Measurements from ENCODE around the gene ALDH1A3. TPM values are rescaled to one million over a fixed set of nuclear protein-coding genes. Genes with fewer than 3 reads are reported as not detected.

ALDH1A3 gene
- total RNA-seq, 1 donor from 2014 or later = not detected

- ChIA-PET CTCF (no interaction called here), POLR2A (no interaction called here)
- H3K36me3 Mint-ChIP-seq (ENCODE audit: low read depth) = no peaks in the 10 kb centered on the region
- no peak for TF ChIP-seq CTCF (IDR thresholded peaks at IDR 0.05)
- no peak for DNase-seq
- no peak overlapping the region for H3K27ac Mint-ChIP-seq
- H3K9me3 Mint-ChIP-seq = peaks cover 3% of the 10 kb centered on the region
- no peak for ATAC-seq (ENCODE audit: low read depth)
- no peaks in the 10 kb centered on the region for H3K4me1 Mint-ChIP-seq
- no peak overlapping the region for H3K4me3 Mint-ChIP-seq
- peaks cover 7% of the 10 kb centered on the region for H3K27me3 Mint-ChIP-seq
- intact Hi-C loops (cut with micrococcal nuclease) = no loop called here
Measured at GRCh38 chr15:100834731-100835130, 44.9 kb upstream of the ALDH1A3 start.

GRCh38 chr15:100835636-100836035, 44.0 kb upstream of the ALDH1A3 start:
- ATAC-seq (ENCODE audit: low read depth) = no peak
- Mint-ChIP-seq H3K27ac (no peak overlapping the region), H3K4me1 (no peaks in the 10 kb centered on the region), H3K9me3 (peaks cover 3% of the 10 kb centered on the region), H3K4me3 (no peak overlapping the region), H3K27me3 (peaks cover 7% of the 10 kb centered on the region), H3K36me3 (ENCODE audit: low read depth) (no peaks in the 10 kb centered on the region)
- TF ChIP-seq CTCF (IDR thresholded peaks at IDR 0.05) = no peak
- ChIA-PET CTCF (no interaction called here), POLR2A (no interaction called here)
- no peak for DNase-seq
- intact Hi-C loops (cut with micrococcal nuclease) = no loop called here

- Mint-ChIP-seq H3K27ac (no peak overlapping the region), H3K9me3 (peaks cover 3% of the 10 kb centered on the region), H3K36me3 (ENCODE audit: low read depth) (no peaks in the 10 kb centered on the region), H3K27me3 (peaks cover 7% of the 10 kb centered on the region), H3K4me3 (no peak overlapping the region), H3K4me1 (no peaks in the 10 kb centered on the region)
- DNase-seq (no peak), ATAC-seq (ENCODE audit: low read depth) (no peak)
- TF ChIP-seq CTCF (IDR thresholded peaks at IDR 0.05) = no peak
- intact Hi-C loops (cut with micrococcal nuclease) = no loop called here
- CTCF ChIA-PET = no interaction called here
- POLR2A ChIA-PET = no interaction called here
Measured at GRCh38 chr15:100836501-100836900, 43.1 kb upstream of the ALDH1A3 start.

GRCh38 chr15:100841426-100841825, 38.2 kb upstream of the ALDH1A3 start:
- H3K36me3 Mint-ChIP-seq (ENCODE audit: low read depth) = no peaks in the 10 kb centered on the region
- TF ChIP-seq CTCF (IDR thresholded peaks at IDR 0.05) = no peak
- no peaks in the 10 kb centered on the region for H3K4me1 Mint-ChIP-seq
- no peak for DNase-seq
- H3K9me3 Mint-ChIP-seq = no peaks in the 10 kb centered on the region
- peaks cover 11% of the 10 kb centered on the region for H3K27me3 Mint-ChIP-seq
- no peak for ATAC-seq (ENCODE audit: low read depth)
- no peak overlapping the region for H3K4me3 Mint-ChIP-seq
- intact Hi-C loops (cut with micrococcal nuclease) = no loop called here
- H3K27ac Mint-ChIP-seq = no peak overlapping the region
- ChIA-PET CTCF (no interaction called here), POLR2A (no interaction called here)

GRCh38 chr15:100842756-100843730, 36.6 kb upstream of the ALDH1A3 start:
- ChIA-PET POLR2A (no interaction called here), CTCF (interaction anchor here (1.1 kb wide), 1 partner anchor 29 kb away, joined by 3 read pairs; no protein-coding TSS in a partner anchor)
- H3K27me3 Mint-ChIP-seq = peaks cover 18% of the 10 kb centered on the region
- H3K9me3 Mint-ChIP-seq = no peaks in the 10 kb centered on the region
- no peak for TF ChIP-seq CTCF (IDR thresholded peaks at IDR 0.05)
- H3K27ac Mint-ChIP-seq = no peak overlapping the region
- no peak for ATAC-seq (ENCODE audit: low read depth)
- H3K36me3 Mint-ChIP-seq (ENCODE audit: low read depth) = no peaks in the 10 kb centered on the region
- H3K4me1 Mint-ChIP-seq = no peaks in the 10 kb centered on the region
- H3K4me3 Mint-ChIP-seq = no peak overlapping the region
- intact Hi-C loops (cut with micrococcal nuclease) = no loop called here
- no peak for DNase-seq
